ENCODE measurements around the gene TYW1B.
"Not testable (repeated sequence)": the region's sequence is repeated elsewhere in the genome, so short reads cannot be mapped to it uniquely, and the experiment has no call there.

TYW1B gene

GRCh38 chr7:72808511-72808910 lies 19.5 kb downstream of the TYW1B start:
- not testable (repeated sequence) for DNase-seq

GRCh38 chr7:72806851-72807250 lies 21.1 kb downstream of the TYW1B start:
- not testable (repeated sequence) for DNase-seq

GRCh38 chr7:72805526-72806494 lies 22.2 kb downstream of the TYW1B start:
- DNase-seq = peak; percentile 58

- not testable (repeated sequence) for DNase-seq
These were observed 24.2 kb downstream of the TYW1B start for GRCh38 chr7:72803778-72804177.

GRCh38 chr7:72801564-72801963 lies 26.4 kb downstream of the TYW1B start:
- DNase-seq = peak; percentile 72

- not testable (repeated sequence) for DNase-seq
These were observed 32.6 kb downstream of the TYW1B start for GRCh38 chr7:72795401-72795800.

- DNase-seq = no peak
These were observed 34.2 kb downstream of the TYW1B start for GRCh38 chr7:72793791-72794190.

GRCh38 chr7:72790698-72791060 lies 37.3 kb downstream of the TYW1B start:
- not testable (repeated sequence) for DNase-seq

GRCh38 chr7:72790048-72790697 lies 37.8 kb downstream of the TYW1B start:
- DNase-seq = not testable (repeated sequence)

GRCh38 chr7:72785166-72785955 lies 42.6 kb downstream of the TYW1B start:
- DNase-seq = peak; percentile 74

GRCh38 chr7:72783601-72784370 lies 44.2 kb downstream of the TYW1B start:
- peak; percentile 76 for DNase-seq

- no peak for DNase-seq
These were observed 46.4 kb downstream of the TYW1B start for GRCh38 chr7:72781631-72782030.

GRCh38 chr7:72781161-72781560 lies 46.8 kb downstream of the TYW1B start:
- no peak for DNase-seq

- not testable (repeated sequence) for DNase-seq
These were observed 47.6 kb downstream of the TYW1B start for GRCh38 chr7:72780289-72780894.

- not testable (repeated sequence) for DNase-seq
These were observed 50.8 kb downstream of the TYW1B start for GRCh38 chr7:72777167-72777566.

- DNase-seq = not testable (repeated sequence)
These were observed 55.4 kb downstream of the TYW1B start for GRCh38 chr7:72772627-72773026.

GRCh38 chr7:72766994-72767393 lies 61.0 kb downstream of the TYW1B start:
- DNase-seq = not testable (repeated sequence)

GRCh38 chr7:72760602-72761001 lies 67.4 kb downstream of the TYW1B start:
- DNase-seq = no peak

GRCh38 chr7:72754312-72754711 lies 73.7 kb downstream of the TYW1B start:
- peak; percentile 13 for DNase-seq

GRCh38 chr7:72753781-72754180 lies 74.2 kb downstream of the TYW1B start:
- no peak for DNase-seq

- not testable (repeated sequence) for DNase-seq
These were observed 74.8 kb downstream of the TYW1B start for GRCh38 chr7:72753229-72753628.

GRCh38 chr7:72751978-72752377 lies 76.0 kb downstream of the TYW1B start:
- DNase-seq = no peak
